ENCODE data around the gene NUP210L. TPM values are rescaled to one million over a fixed set of nuclear protein-coding genes. Genes with fewer than 3 reads are reported as not detected.

The NUP210L gene
- total RNA-seq (2014; rRNA removed; shearing (Covaris generic)) (not detected in 2 replicates), polyA plus RNA-seq (2016; fragmentation: Nextera tagmentation; extraction: Ambion mirVana) (0.10 and 0.19 TPM in 2 replicates)
- long read RNA-seq, partial matches to known transcripts: 0 of 1 reads
- long read RNA-seq, other reads (novel, unspliced or antisense): 1 of 1 reads

DNA sequence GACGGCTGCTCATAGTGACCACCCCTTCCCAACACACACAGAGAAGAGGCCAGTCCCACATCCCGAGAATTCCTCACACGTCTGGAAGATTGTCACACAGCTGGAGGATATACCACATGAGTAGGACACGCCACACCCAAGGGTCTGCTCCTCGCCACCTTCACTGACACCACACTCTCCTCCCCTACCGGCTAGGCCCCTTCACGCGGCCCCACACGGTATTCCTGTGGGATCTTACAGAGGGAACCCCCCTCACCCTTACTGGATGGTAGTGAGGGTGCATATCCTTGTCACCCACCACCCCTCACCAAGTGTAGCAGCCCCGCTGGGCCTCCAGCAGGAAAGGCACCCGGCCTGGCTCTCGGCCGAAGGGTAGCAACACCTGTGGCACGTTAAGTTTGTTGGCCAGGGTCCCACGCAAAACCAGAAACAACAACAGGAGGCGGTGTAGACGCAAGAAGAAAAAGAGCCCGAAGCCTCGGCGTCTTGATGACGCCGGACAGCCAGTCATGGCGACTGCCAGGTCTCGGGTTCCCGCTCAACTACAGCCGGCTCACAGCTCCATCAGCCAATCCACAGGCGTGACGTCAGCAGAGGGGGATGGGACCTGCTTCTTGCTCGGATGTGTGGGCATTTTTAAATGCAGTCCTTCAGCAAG, at the start of gene NUP210L:
NUP210L (minus strand) TSS at position 540 of the 658 bp plus-strand sequence.
- no peak within 1 kb of the TSS for H3K4me3 Mint-ChIP-seq
- ATAC-seq: peak; percentile 92
- Histone ChIP-seq H2AFZ (no peak within 1 kb of the TSS), H4K20me1 (replicated peaks; ENCODE audit: insufficient read depth) (peaks cover 11% of the 10 kb centered on the region), H3K79me2 (replicated peaks; ENCODE audit: insufficient read depth) (no peaks in the 10 kb centered on the region; the same call in 1 of the 2 replicates), H3K4me3 (no peak within 1 kb of the TSS), H3K4me1 (ENCODE audit: insufficient read depth) (peaks cover 11% of the 10 kb centered on the region), H3K9me2 (ENCODE audit: insufficient read depth) (no peaks in the 10 kb centered on the region), H3F3A (replicated peaks; ENCODE audit: low read depth) (peaks cover 29% of the 10 kb centered on the region; the same call in 1 of the 2 replicates), H3K36me3 (ENCODE audit: insufficient read depth) (peaks cover 35% of the 10 kb centered on the region), H3K27ac (ENCODE audit: low read depth) (peak within 1 kb of the TSS; percentile 89), H3K27me3 (ENCODE audit: insufficient read depth) (no peaks in the 10 kb centered on the region), H3K4me2 (peak within 1 kb of the TSS; percentile 31)
- no peaks in the 10 kb centered on the region for H3K9me3 Mint-ChIP-seq
- peaks cover 32% of the 10 kb centered on the region for H3K4me1 Mint-ChIP-seq
- DNase-seq (ENCODE audit: low spot score): peak; percentile 91
- peaks cover 37% of the 10 kb centered on the region for H3K36me3 Mint-ChIP-seq (ENCODE audit: low read depth)
- peaks cover 5% of the 10 kb centered on the region for H3K27me3 Mint-ChIP-seq (ENCODE audit: insufficient read depth, low read depth, poor library complexity)
- TF ChIP-seq EZH2phosphoT487 (IDR thresholded peaks at IDR 0.05; ENCODE audit: unreplicated experiment) (no peak), ZNF114 (CRISPR knock-in tag; IDR thresholded peaks at IDR 0.05) (no peak), STAT1 (IDR thresholded peaks at IDR 0.05; ENCODE audit: unreplicated experiment) (no peak), REST (IDR thresholded peaks at IDR 0.05; ENCODE audit: unreplicated experiment) (no peak), POLR2AphosphoS5 (IDR thresholded peaks at IDR 0.05; ENCODE audit: low read depth) (peak; percentile 45), CTCF (conservative IDR thresholded peaks at IDR 0.05; ENCODE audit: low read depth in 2 of 2) (peak; percentile 19 to 33), CREB1 (CRISPR knock-in tag; IDR thresholded peaks at IDR 0.05; ENCODE audit: low read depth) (peak; percentile 90), ETS1 (IDR thresholded peaks at IDR 0.05) (no peak), JUNB (IDR thresholded peaks at IDR 0.05; ENCODE audit: unreplicated experiment) (no peak), ZNF331 (CRISPR knock-in tag; IDR thresholded peaks at IDR 0.05; ENCODE audit: low read depth) (no peak), EZH2 (IDR thresholded peaks at IDR 0.05; ENCODE audit: low read depth, unreplicated experiment) (no peak), NANOG (IDR thresholded peaks at IDR 0.05; ENCODE audit: borderline replicate concordance) (no peak)
- TF ChIP-seq, protein P1, sequence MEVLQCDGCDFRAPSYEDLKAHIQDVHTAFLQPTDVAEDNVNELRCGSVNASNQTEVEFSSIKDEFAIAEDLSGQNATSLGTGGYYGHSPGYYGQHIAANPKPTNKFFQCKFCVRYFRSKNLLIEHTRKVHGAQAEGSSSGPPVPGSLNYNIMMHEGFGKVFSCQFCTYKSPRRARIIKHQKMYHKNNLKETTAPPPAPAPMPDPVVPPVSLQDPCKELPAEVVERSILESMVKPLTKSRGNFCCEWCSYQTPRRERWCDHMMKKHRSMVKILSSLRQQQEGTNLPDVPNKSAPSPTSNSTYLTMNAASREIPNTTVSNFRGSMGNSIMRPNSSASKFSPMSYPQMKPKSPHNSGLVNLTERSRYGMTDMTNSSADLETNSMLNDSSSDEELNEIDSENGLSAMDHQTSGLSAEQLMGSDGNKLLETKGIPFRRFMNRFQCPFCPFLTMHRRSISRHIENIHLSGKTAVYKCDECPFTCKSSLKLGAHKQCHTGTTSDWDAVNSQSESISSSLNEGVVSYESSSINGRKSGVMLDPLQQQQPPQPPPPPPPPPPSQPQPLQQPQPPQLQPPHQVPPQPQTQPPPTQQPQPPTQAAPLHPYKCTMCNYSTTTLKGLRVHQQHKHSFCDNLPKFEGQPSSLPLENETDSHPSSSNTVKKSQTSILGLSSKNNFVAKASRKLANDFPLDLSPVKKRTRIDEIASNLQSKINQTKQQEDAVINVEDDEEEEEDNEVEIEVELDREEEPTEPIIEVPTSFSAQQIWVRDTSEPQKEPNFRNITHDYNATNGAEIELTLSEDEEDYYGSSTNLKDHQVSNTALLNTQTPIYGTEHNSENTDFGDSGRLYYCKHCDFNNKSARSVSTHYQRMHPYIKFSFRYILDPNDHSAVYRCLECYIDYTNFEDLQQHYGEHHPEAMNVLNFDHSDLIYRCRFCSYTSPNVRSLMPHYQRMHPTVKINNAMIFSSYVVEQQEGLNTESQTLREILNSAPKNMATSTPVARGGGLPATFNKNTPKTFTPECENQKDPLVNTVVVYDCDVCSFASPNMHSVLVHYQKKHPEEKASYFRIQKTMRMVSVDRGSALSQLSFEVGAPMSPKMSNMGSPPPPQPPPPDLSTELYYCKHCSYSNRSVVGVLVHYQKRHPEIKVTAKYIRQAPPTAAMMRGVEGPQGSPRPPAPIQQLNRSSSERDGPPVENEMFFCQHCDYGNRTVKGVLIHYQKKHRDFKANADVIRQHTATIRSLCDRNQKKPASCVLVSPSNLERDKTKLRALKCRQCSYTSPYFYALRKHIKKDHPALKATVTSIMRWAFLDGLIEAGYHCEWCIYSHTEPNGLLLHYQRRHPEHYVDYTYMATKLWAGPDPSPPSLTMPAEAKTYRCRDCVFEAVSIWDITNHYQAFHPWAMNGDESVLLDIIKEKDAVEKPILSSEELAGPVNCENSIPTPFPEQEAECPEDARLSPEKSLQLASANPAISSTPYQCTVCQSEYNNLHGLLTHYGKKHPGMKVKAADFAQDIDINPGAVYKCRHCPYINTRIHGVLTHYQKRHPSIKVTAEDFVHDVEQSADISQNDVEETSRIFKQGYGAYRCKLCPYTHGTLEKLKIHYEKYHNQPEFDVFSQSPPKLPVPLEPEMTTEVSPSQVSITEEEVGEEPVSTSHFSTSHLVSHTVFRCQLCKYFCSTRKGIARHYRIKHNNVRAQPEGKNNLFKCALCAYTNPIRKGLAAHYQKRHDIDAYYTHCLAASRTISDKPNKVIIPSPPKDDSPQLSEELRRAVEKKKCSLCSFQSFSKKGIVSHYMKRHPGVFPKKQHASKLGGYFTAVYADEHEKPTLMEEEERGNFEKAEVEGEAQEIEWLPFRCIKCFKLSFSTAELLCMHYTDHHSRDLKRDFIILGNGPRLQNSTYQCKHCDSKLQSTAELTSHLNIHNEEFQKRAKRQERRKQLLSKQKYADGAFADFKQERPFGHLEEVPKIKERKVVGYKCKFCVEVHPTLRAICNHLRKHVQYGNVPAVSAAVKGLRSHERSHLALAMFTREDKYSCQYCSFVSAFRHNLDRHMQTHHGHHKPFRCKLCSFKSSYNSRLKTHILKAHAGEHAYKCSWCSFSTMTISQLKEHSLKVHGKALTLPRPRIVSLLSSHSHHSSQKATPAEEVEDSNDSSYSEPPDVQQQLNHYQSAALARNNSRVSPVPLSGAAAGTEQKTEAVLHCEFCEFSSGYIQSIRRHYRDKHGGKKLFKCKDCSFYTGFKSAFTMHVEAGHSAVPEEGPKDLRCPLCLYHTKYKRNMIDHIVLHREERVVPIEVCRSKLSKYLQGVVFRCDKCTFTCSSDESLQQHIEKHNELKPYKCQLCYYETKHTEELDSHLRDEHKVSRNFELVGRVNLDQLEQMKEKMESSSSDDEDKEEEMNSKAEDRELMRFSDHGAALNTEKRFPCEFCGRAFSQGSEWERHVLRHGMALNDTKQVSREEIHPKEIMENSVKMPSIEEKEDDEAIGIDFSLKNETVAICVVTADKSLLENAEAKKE (CRISPR knock-in tag; IDR thresholded peaks at IDR 0.05): no peak
- H3K27ac Mint-ChIP-seq: peak within 1 kb of the TSS; percentile 80
